Measurements from ENCODE around the gene PHF13. TPM values are rescaled to one million over a fixed set of nuclear protein-coding genes. Genes with fewer than 3 reads are reported as not detected.

Gene PHF13
- polyA plus RNA-seq, 2 of the 4 experiments (the other 2 are of a cell fraction): 4.3 to 10.4 TPM

DNA sequence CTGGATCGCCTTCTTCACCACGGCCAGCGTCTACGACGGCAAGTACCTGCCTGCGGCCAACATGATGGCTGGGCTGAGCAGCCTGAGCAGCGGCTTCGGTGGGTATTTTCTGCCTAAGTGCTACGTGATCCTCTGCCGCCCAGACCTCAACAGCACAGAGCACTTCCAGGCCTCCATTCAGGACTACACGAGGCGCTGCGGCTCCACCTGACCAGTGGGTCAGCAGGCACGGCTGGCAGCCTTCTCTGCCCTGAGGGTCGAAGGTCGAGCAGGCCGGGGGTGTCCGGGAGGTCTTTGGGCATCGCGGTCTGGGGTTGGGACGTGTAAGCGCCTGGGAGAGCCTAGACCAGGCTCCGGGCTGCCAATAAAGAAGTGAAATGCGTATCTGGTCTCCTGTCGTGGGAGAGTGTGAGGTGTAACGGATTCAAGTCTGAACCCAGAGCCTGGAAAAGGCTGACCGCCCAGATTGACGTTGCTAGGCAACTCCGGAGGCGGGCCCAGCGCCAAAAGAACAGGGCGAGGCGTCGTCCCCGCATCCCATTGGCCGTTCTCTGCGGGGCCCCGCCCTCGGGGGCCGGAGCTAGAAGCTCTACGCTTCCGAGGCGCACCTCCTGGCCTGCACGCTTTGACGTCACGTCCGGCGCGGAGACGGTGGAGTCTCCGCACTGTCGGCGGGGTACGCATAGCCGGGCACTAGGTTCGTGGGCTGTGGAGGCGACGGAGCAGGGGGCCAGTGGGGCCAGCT, 34.0 kb upstream of the PHF13 start, which contains the start of gene ZBTB48 (continued):
- TF ChIP-seq PHF8 (IDR thresholded peaks at IDR 0.05; ENCODE audit: borderline replicate concordance, low read depth) (no peak), SREBF2 (IDR thresholded peaks at IDR 0.05) (no peak), JUN (IDR thresholded peaks at IDR 0.05) (peak; percentile 30 to 54; a peak in 1 of 5 replicates), ZSCAN20 (CRISPR knock-in tag; IDR thresholded peaks at IDR 0.05) (no peak), SMC3 (IDR thresholded peaks at IDR 0.05) (no peak), NPAS2 (CRISPR knock-in tag; IDR thresholded peaks at IDR 0.05; ENCODE audit: borderline replicate concordance) (no peak), MAZ (IDR thresholded peaks at IDR 0.05; ENCODE audit: borderline replicate concordance, low read depth, low read length) (no peak), TP53 (CRISPR knock-in tag; IDR thresholded peaks at IDR 0.05) (no peak), POLR2A (IDR thresholded peaks at IDR 0.05; ENCODE audit: low read length) (peak; percentile 96), ZFP36 (IDR thresholded peaks at IDR 0.05; ENCODE audit: borderline replicate concordance, partially characterized antibody) (no peak), HOXA7 (CRISPR knock-in tag; IDR thresholded peaks at IDR 0.05) (no peak), HEYL (CRISPR knock-in tag; IDR thresholded peaks at IDR 0.05) (no peak)
- TF ChIP-seq, protein P1, sequence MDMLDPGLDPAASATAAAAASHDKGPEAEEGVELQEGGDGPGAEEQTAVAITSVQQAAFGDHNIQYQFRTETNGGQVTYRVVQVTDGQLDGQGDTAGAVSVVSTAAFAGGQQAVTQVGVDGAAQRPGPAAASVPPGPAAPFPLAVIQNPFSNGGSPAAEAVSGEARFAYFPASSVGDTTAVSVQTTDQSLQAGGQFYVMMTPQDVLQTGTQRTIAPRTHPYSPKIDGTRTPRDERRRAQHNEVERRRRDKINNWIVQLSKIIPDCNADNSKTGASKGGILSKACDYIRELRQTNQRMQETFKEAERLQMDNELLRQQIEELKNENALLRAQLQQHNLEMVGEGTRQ (IDR thresholded peaks at IDR 0.05): peak; percentile 41; the same call in 1 of the 2 replicates

DNA sequence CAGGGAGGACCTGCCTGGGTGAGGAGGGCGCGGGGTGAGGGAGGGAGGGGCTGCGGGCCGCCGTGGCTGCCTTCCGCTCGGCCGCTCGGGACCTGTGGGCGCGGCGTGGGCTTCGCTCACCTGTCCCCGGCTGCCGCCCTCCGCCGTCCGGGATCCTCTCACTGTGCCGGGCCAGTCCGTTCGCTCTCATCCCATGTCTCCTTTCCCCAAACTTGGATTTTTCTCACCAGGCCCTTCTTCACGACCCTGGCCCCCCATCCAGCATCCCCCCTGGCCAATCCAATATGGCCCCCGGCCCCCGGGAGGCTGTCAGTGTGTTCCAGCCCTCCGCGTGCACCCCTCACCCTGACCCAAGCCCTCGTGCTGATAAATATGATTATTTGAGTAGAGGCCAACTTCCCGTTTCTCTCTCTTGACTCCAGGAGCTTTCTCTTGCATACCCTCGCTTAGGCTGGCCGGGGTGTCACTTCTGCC, 33.4 kb upstream of the PHF13 start:
- TF ChIP-seq PHF8 (IDR thresholded peaks at IDR 0.05; ENCODE audit: borderline replicate concordance, low read depth): peak; percentile 46; the same call in 1 of the 2 replicates
- 0 out of 5 replicates have a peak, but pooled peaks have one; percentile 5 to 13 for TF ChIP-seq JUN (IDR thresholded peaks at IDR 0.05)
- no peak for TF ChIP-seq SREBF2 (IDR thresholded peaks at IDR 0.05)
- no peaks in the 10 kb centered on the region for H3K9me3 ChIP-seq
- CTCF ChIA-PET: interaction anchor here (1.0 to 3.9 kb wide), 2 partner anchors 26 to 74 kb away, joined by 3 to 16 read pairs; partner anchors contain the start of genes NOL9 and TAS1R1
- POLR2A ChIA-PET: interaction anchor here (1.0 to 1.6 kb wide), 4 partner anchors 9 to 26 kb away, joined by 3 to 6 read pairs (median 4); partner anchors contain the start of genes KLHL21 and NOL9
- WGBS (ENCODE audit: missing lambda C conversion rate): 4% methylated on average over 21 of the region's 30 CpGs
- H3K27ac ChIP-seq: peak overlapping the region; percentile 80 to 93
- ATAC-seq: peak; percentile 65 to 66; a peak in 4 of 6 replicates
- no peak for DNase-seq (ENCODE audit: low read depth in 1 of 2, low spot score in 1 of 2)
- peak overlapping the region; percentile 88 for H3K4me3 ChIP-seq
- H3K4me2 ChIP-seq: peak overlapping the region; percentile 92
- no peak for FAIRE-seq
- peaks cover 25% of the 10 kb centered on the region for H3K4me1 ChIP-seq

DNA sequence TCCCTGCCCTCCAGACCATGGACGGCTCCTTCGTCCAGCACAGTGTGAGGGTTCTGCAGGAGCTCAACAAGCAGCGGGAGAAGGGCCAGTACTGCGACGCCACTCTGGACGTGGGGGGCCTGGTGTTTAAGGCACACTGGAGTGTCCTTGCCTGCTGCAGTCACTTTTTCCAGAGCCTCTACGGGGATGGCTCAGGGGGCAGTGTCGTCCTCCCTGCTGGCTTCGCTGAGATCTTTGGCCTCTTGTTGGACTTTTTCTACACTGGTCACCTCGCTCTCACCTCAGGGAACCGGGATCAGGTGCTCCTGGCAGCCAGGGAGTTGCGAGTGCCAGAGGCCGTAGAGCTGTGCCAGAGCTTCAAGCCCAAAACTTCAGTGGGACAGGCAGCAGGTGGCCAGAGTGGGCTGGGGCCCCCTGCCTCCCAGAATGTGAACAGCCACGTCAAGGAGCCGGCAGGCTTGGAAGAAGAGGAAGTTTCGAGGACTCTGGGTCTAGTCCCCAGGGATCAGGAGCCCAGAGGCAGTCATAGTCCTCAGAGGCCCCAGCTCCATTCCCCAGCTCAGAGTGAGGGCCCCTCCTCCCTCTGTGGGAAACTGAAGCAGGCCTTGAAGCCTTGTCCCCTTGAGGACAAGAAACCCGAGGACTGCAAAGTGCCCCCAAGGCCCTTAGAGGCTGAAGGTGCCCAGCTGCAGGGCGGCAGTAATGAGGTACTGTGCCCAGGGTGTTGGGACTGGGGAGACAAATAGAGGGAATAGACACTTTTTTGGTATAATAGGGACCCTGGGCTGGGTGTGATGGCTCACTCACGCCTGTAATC, 32.7 kb upstream of the PHF13 start:
- ChIA-PET POLR2A (interaction anchor here (1.2 to 1.6 kb wide), 2 partner anchors 8 to 20 kb away, joined by 3 to 5 read pairs; no protein-coding TSS in a partner anchor), CTCF (interaction anchor here (0.9 to 3.9 kb wide), 2 partner anchors 27 to 121 kb away, joined by 5 to 16 read pairs; partner anchors contain the start of genes DNAJC11, NOL9 and TAS1R1)
- peak overlapping the region; percentile 80 to 93; a peak in 5 of 6 replicates for H3K27ac ChIP-seq
- no peak for FAIRE-seq
- peaks cover 25% of the 10 kb centered on the region for H3K4me1 ChIP-seq
- no peak for TF ChIP-seq KDM1A (IDR thresholded peaks at IDR 0.05; ENCODE audit: low read depth)
- TF ChIP-seq POLR2A (IDR thresholded peaks at IDR 0.05; ENCODE audit: low read length): no peak
- no peak for TF ChIP-seq HOXB5 (CRISPR knock-in tag; IDR thresholded peaks at IDR 0.05)
- no peak for TF ChIP-seq JUNB (IDR thresholded peaks at IDR 0.05)
- TF ChIP-seq RAD21 (conservative IDR thresholded peaks at IDR 0.05 in 1 of 2, IDR thresholded peaks at IDR 0.05 in 1 of 2): no peak
- no peak for TF ChIP-seq ZC3H11A (IDR thresholded peaks at IDR 0.05)
- TF ChIP-seq, protein P2, sequence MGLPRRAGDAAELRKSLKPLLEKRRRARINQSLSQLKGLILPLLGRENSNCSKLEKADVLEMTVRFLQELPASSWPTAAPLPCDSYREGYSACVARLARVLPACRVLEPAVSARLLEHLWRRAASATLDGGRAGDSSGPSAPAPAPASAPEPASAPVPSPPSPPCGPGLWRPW (IDR thresholded peaks at IDR 0.05): no peak
- TF ChIP-seq RCOR1 (IDR thresholded peaks at IDR 0.05; ENCODE audit: low read depth, low read length): no peak
- TF ChIP-seq, protein P3, sequence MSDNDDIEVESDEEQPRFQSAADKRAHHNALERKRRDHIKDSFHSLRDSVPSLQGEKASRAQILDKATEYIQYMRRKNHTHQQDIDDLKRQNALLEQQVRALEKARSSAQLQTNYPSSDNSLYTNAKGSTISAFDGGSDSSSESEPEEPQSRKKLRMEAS (IDR thresholded peaks at IDR 0.05): no peak
- no peak for TF ChIP-seq HOXB13 (CRISPR knock-in tag; IDR thresholded peaks at IDR 0.05; ENCODE audit: low read depth)
- TF ChIP-seq CHD2 (IDR thresholded peaks at IDR 0.05; ENCODE audit: low read length, partially characterized antibody): no peak
- TF ChIP-seq, protein P4, sequence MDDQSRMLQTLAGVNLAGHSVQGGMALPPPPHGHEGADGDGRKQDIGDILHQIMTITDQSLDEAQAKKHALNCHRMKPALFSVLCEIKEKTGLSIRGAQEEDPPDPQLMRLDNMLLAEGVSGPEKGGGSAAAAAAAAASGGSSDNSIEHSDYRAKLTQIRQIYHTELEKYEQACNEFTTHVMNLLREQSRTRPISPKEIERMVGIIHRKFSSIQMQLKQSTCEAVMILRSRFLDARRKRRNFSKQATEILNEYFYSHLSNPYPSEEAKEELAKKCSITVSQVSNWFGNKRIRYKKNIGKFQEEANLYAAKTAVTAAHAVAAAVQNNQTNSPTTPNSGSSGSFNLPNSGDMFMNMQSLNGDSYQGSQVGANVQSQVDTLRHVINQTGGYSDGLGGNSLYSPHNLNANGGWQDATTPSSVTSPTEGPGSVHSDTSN (IDR thresholded peaks at IDR 0.05): no peak
- peak overlapping the region; percentile 92 for H3K4me2 ChIP-seq
- H3K4me3 ChIP-seq: peak overlapping the region; percentile 88
- no peak for DNase-seq (ENCODE audit: low read depth in 1 of 2, low spot score in 1 of 2)
- peak in 1 of 2 experiments; percentile 7; a peak in 3 of 6 replicates for ATAC-seq
- no peaks in the 10 kb centered on the region for H3K9me3 ChIP-seq
- 43% methylated on average over 15 of the region's 19 CpGs for WGBS (ENCODE audit: missing lambda C conversion rate)

Measured in A549 (cell line).